Activated naive CD8-positive, alpha-beta T cell (primary cell): ENCODE results near the gene JAK1.
"Not testable (repeated sequence)": the region's sequence is repeated elsewhere in the genome, so short reads cannot be mapped to it uniquely, and the experiment has no call there.

ENCODE experiments used
- H3K27ac Mint-ChIP-seq: one replicate; pipeline ENCODE4 v1.8.0; 2021; ENCODE audit warnings: mixed read lengths
- H3K27me3 Mint-ChIP-seq: one replicate; pipeline ENCODE4 v1.8.0; 2021; ENCODE audit warnings: mixed read lengths
- H3K36me3 Mint-ChIP-seq: one replicate; pipeline ENCODE4 v1.8.0; 2021; ENCODE audit warnings: mixed read lengths
- H3K4me1 Mint-ChIP-seq: one replicate; pipeline ENCODE4 v1.8.0; 2021; ENCODE audit warnings: low read depth, mixed read lengths
- H3K4me3 Mint-ChIP-seq: one replicate; pipeline ENCODE4 v1.8.0; 2021; ENCODE audit warnings: mild to moderate bottlenecking, mixed read lengths
- H3K9me3 Mint-ChIP-seq: one replicate; pipeline ENCODE4 v1.8.0; 2021; ENCODE audit warnings: low read depth, mixed read lengths

Gene JAK1

DNA sequence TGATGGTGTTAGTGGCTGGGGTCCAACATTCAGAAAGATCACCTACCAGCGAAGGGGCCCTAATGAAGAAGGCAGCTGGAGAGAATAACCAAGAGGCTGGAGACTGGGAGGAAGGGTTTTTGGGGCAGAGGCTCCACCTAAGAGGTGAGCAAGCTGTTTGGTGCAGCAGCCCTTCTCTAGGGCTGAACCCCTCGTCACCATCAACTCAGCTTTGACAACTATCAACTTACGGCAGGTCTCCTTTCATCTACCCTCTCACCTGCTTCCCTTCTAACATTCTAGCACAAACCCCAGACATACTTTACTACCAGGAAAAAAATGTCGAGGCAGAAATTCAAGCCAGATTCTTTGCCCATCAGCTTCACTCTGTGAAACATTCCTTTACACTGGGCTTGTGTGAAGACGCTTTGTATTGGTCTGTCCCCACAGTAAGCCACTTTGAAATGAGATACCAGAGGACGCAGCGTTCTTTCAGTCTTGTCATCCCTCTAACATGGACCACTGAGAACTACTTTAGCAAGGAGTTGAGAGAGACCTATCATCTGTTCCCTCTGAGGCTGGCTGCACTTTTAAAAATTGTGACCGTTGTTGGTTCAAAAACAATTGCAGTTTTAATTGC, 136.8 kb downstream of the JAK1 start:
- peak overlapping the region; percentile 48 for H3K27ac Mint-ChIP-seq
- no peaks in the 10 kb centered on the region for H3K36me3 Mint-ChIP-seq
- H3K9me3 Mint-ChIP-seq, result no peaks in the 10 kb centered on the region
- H3K4me1 Mint-ChIP-seq, result peaks cover 37% of the 10 kb centered on the region
- H3K27me3 Mint-ChIP-seq, result no peaks in the 10 kb centered on the region
- peak overlapping the region; percentile 20 for H3K4me3 Mint-ChIP-seq

DNA sequence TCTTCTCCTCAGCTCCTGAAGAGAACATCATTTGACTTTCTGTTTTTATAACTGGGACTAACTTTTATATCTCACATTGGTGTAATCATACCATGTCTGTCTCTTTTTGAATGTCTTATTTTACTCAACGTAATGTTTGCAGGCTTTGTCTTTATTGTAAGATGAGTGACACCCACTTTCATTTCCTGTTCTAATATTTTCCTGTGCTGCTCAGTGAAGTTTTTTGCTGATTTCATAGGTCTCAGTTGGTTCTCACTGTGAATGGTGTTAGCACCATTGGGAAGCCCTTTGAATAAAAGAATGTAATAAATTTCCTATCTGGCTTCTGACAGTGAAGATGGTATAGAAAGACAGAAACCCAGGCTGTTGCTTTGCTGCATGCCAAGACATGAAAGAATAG, 137.5 kb downstream of the JAK1 start:
- Mint-ChIP-seq H3K36me3 (no peaks in the 10 kb centered on the region), H3K27ac (peak overlapping the region; percentile 48), H3K4me3 (peak overlapping the region; percentile 20), H3K9me3 (no peaks in the 10 kb centered on the region), H3K27me3 (no peaks in the 10 kb centered on the region), H3K4me1 (peaks cover 42% of the 10 kb centered on the region)

DNA sequence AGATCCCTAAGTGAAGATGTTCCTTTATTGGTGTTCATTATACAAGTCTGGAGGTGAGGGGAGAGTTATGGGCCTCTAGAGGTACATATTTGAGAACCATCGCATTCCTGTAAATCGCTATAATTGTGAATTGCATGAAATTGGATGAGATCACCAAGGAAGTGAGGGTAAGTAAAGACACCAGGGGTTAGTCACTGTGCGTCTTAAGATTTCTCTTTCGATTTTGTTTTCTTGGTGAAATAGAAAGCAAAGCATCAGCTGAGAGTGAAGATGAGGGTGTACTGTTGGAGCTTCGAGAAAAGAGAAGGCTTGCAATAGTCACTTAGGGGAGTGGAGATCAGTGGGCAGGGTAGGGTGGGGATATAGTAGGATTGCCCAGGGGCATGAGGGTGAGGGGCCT, 139.4 kb downstream of the JAK1 start:
- no peaks in the 10 kb centered on the region for H3K9me3 Mint-ChIP-seq
- H3K27ac Mint-ChIP-seq, result peak overlapping the region; percentile 81
- H3K4me3 Mint-ChIP-seq, result no peak overlapping the region
- H3K4me1 Mint-ChIP-seq, result peaks cover 42% of the 10 kb centered on the region
- no peaks in the 10 kb centered on the region for H3K27me3 Mint-ChIP-seq
- H3K36me3 Mint-ChIP-seq, result no peaks in the 10 kb centered on the region

DNA sequence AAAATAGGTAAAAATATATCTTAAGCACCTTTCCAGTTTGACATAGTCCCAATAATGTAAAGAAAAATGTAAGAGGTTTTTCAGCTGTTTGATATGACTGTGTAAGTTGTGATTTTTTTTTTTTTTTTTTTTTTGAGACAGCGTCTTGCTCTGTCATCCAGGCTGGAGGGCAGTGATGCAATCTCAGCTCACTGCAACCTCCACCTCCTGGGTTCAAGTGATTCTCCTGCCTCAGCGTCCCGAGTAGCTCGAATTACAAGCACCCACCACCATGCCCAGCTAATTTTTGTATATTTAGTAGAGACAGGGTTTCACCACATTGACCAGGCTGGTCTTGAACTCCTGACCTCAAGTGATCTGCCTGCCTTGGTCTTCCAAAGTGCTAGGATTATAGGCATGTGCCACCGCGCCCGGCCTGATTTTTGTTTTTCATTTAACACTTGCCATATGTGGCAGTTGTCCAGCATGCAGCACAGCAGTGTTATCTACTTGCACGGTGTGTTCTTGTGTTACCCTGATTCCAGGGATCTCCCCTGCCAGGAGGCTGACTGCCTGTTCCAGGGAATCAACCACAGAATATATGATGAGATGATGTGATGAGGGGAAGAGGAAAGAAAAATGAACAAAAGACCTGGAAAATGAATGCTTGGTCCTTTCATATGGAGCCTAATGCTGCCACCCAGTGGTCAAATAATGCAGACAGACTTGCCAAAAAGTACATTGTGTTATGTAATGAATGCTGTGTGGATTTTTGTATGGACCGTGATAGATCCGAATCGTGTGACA, 142.5 kb downstream of the JAK1 start:
- no peaks in the 10 kb centered on the region for H3K9me3 Mint-ChIP-seq
- no peak overlapping the region for H3K4me3 Mint-ChIP-seq
- no peaks in the 10 kb centered on the region for H3K27me3 Mint-ChIP-seq
- H3K27ac Mint-ChIP-seq, result no peak overlapping the region
- H3K4me1 Mint-ChIP-seq, result peaks cover 28% of the 10 kb centered on the region
- H3K36me3 Mint-ChIP-seq, result no peaks in the 10 kb centered on the region

DNA sequence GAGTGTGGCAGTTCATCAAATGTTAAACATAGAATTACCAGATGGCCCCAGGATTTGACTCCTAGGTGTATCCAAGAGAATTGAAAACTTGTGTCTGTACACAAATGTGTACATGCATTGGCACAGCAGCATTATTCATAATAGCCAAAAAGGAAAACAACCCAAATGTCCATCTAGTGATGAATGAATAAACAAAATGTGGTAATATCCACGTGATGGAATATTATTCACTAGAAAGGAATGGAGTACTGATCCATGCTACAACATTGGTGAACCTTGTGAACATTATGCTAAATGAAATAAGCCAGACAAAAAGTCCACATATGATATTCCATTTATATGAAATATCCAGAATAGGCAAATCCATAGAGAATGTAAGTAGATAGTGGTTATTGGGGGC, 143.7 kb downstream of the JAK1 start:
- H3K4me1 Mint-ChIP-seq, result peaks cover 18% of the 10 kb centered on the region
- H3K4me3 Mint-ChIP-seq, result no peak overlapping the region

DNA sequence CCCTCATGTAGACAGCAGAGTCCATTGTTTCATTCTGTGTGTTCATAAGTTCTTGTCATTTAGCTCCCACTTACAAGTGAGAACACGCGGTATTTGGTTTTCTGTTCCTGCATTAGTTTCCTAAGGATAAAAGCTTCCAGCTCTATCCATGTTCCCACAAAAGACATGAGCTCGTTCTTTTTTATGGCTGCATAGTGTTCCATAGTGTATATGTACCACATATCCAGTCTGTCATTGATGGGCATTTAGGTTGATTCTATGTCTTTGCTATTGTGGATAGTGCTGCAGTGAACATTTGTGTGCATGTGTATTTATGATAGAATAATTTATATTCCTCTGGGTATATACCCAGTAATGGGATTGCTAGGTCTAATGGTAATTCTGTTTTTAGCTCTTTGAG, 145.8 kb downstream of the JAK1 start:
- H3K27ac Mint-ChIP-seq, H3K27me3 Mint-ChIP-seq, H3K4me1 Mint-ChIP-seq, H3K9me3 Mint-ChIP-seq, H3K36me3 Mint-ChIP-seq, H3K4me3 Mint-ChIP-seq: not testable (repeated sequence)

More for the DNA sequence above, 143.7 kb downstream of the JAK1 start:
- H3K27me3 Mint-ChIP-seq, result no peaks in the 10 kb centered on the region
- no peak overlapping the region for H3K27ac Mint-ChIP-seq
- no peaks in the 10 kb centered on the region for H3K9me3 Mint-ChIP-seq
- no peaks in the 10 kb centered on the region for H3K36me3 Mint-ChIP-seq

DNA sequence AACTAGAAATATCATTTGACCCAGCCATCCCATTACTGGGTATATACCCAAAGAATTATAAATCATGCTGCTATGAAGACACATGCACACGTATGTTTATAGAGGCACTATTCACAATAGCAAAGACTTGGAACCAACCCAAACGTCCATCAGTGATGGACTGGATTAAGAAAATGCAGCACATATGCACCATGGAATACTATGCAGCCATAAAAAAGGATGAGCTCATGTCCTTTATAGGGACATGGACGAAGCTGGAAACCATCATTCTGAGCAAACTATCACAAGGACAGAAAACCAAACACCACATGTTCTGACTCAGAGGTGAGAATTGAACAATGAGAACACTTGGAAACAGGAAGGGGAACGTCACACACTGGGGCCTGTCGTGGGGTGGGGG, 149.0 kb downstream of the JAK1 start:
- H3K27ac Mint-ChIP-seq, H3K36me3 Mint-ChIP-seq, H3K27me3 Mint-ChIP-seq, H3K9me3 Mint-ChIP-seq, H3K4me3 Mint-ChIP-seq, H3K4me1 Mint-ChIP-seq: not testable (repeated sequence)

DNA sequence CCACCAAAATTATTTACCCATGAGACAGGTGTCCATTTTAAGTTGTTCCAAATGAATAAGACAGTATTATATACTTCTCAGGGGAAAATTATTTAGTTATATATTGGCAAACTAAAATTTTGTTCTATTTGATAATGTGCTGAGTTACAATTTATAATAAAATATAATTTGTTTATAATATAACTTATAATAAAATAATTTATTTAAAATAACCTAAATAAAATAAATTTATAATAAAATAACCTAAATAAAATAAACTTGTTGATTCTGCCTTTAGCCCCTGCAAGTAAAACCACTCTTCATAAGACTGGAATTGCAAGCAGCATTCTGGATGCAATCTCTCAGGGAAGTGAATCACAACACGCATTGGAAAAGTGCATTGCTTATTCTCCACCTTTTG, 151.9 kb downstream of the JAK1 start:
- Mint-ChIP-seq H3K4me3 (no peak overlapping the region), H3K4me1 (no peaks in the 10 kb centered on the region), H3K9me3 (no peaks in the 10 kb centered on the region), H3K27ac (no peak overlapping the region), H3K27me3 (peaks cover 1% of the 10 kb centered on the region), H3K36me3 (no peaks in the 10 kb centered on the region)

DNA sequence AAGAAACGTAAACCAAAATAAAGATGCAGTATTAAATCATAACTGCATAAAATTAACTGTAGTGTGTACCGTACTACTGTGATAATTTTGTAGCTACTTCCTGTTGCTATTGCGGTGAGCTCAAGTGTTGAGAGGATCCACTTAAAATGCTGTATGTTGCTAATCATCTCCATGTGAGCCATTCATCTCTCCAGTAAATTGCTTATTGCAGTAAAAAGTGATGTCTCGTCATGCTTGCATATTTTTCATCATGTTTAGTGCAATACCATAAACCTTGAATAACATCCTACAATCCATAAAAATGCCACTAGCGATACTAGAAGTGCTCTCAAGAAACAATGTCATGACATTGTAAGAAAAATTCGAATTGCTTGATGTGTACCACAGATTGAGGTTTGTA, 155.2 kb downstream of the JAK1 start:
- Mint-ChIP-seq H3K4me1 (no peaks in the 10 kb centered on the region), H3K27me3 (peaks cover 1% of the 10 kb centered on the region), H3K27ac (no peak overlapping the region), H3K4me3 (no peak overlapping the region), H3K36me3 (no peaks in the 10 kb centered on the region), H3K9me3 (no peaks in the 10 kb centered on the region)

DNA sequence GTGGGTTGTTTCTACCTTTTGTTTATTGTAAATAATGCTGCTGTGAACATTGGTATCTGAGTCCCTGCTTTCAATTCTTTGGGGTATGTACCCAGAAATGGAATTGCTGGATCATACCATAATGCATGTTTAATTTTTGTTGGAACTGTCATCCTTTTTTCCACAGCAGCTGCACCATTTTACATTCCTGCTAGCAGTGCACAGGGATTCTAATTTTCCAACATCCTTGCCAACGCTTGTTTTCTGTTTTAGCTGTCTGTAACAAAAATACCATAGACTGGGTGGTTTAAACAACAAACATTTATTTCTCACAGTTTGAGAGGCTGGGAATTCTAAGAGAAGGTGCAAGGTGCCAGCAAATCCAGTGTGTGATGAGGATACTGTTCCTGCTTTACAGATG, 156.3 kb downstream of the JAK1 start:
- H3K9me3 Mint-ChIP-seq, result no peaks in the 10 kb centered on the region
- H3K27me3 Mint-ChIP-seq, result peaks cover 1% of the 10 kb centered on the region
- no peaks in the 10 kb centered on the region for H3K4me1 Mint-ChIP-seq
- no peak overlapping the region for H3K27ac Mint-ChIP-seq
- H3K36me3 Mint-ChIP-seq, result no peaks in the 10 kb centered on the region
- H3K4me3 Mint-ChIP-seq, result no peak overlapping the region

DNA sequence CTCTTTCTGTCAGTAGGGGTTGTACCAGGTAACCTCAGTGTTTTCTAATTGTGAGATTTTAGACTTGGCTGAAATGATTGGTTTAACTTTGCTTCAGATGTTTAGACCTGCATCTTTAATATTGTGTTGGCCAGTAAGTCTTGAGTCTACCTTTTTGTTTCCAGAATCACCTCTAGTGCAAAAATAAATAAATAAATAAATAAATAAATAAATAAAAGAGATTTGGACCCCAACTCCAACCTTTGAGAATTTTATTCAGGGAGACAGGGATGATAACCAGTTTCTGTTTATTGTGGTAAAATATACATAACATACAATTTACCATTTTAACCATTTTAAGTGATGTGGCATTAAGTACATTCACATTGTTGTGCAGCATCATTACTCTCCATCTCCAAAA, 157.0 kb downstream of the JAK1 start:
- H3K27me3 Mint-ChIP-seq, result peaks cover 1% of the 10 kb centered on the region
- H3K27ac Mint-ChIP-seq, result no peak overlapping the region
- H3K4me1 Mint-ChIP-seq, result no peaks in the 10 kb centered on the region
- no peaks in the 10 kb centered on the region for H3K36me3 Mint-ChIP-seq
- no peaks in the 10 kb centered on the region for H3K9me3 Mint-ChIP-seq
- no peak overlapping the region for H3K4me3 Mint-ChIP-seq

DNA sequence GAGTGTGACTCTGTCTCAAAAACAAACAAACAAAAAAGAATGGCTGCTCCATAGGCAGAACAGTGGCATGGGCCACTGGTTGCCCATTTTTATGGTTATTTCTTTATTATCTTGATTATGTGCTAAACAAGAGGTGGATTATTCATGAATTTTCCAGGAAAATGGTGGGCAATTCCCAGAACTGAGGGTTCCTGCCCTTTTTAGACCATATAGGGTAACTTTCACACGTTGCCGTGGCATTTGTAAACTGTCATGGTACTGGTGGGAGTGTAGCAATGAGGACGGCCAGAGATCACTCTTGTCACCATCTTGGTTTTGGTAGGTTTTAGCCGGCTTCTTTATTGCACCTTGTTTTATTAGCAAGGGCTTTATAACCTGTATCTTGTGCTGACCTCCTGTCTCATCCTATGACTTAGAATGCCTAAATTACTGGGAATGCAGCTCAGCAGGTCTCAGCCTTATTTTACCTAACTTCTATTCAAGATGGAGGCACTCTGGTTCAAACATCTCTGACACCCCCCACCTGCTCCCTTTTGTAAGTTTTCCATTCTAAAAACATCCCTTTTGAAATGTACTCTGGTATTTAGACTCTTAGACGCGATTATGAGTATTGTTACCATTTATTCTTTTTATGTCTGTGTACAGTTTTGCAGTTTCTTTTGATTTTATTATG, 164.4 kb downstream of the JAK1 start:
- Mint-ChIP-seq H3K9me3 (no peaks in the 10 kb centered on the region), H3K4me1 (no peaks in the 10 kb centered on the region), H3K27me3 (no peaks in the 10 kb centered on the region), H3K4me3 (no peak overlapping the region), H3K27ac (no peak overlapping the region), H3K36me3 (peaks cover 2% of the 10 kb centered on the region)

DNA sequence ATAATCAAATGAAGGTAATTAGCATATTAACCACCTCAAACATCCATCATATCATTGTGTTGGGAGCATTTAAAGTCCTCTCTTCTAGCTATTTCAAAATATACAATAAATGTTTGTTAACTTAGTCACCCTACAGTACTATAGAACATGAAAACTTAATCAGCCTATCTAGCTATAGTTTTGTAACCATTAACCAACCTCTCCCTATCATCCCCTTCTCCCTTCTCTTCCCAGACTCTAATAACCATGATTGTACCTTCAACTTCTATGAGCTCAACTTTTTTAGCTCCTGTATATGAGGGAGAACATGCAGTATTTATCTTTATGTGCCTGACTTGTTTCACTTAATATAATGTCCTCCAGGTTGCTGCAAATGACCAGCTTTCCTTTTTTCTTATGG, 167.5 kb downstream of the JAK1 start:
- Mint-ChIP-seq H3K9me3 (no peaks in the 10 kb centered on the region), H3K4me1 (no peaks in the 10 kb centered on the region), H3K27ac (no peak overlapping the region), H3K36me3 (peaks cover 2% of the 10 kb centered on the region), H3K27me3 (no peaks in the 10 kb centered on the region), H3K4me3 (no peak overlapping the region)

DNA sequence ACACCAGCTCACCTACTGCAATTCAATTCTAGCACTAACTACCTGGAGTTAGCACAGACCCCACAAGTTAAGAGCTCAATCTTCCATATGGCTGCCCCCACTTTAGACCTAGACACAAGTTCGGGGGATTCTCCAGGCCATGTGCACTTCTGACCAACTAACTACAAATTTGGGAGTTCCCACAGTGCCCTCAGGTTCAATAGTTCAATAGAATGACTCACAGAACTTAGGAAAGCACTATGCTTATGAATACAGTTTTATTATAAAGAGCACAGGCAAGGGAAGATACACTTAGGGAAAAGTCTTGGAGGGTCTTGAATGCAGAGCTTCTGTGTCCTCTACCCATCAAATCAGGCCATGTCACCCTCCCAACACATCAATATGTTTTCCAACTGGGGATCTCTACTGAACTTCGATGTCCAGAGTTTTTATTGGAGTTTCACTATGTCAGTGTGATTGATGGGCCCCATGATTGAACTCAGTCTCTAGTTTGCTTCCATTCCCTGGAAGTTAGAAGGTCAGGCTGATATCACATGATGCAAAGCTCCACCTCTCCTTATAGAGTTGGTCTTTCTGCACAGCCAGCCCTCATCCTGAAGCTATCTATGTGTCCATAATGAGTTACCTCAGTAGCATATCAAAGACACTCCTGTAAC, 175.4 kb downstream of the JAK1 start:
- H3K4me3 Mint-ChIP-seq, result no peak overlapping the region
- peaks cover 16% of the 10 kb centered on the region for H3K9me3 Mint-ChIP-seq
- H3K36me3 Mint-ChIP-seq, result peaks cover 15% of the 10 kb centered on the region
- H3K27ac Mint-ChIP-seq, result no peak overlapping the region
- H3K27me3 Mint-ChIP-seq, result no peaks in the 10 kb centered on the region
- no peaks in the 10 kb centered on the region for H3K4me1 Mint-ChIP-seq
